ENCODE measurements around the gene FITM1.

- TF ChIP-seq CTCF (IDR thresholded peaks at IDR 0.05; ENCODE audit: extremely low read depth in 1 of 2, insufficient read depth in 1 of 2, low read depth in 1 of 2, low read length in 2 of 2), result no peak
- TF ChIP-seq EZH2 (IDR thresholded peaks at IDR 0.05; ENCODE audit: borderline replicate concordance, low read depth, low read length, severe bottlenecking), result peak; percentile 37
- no peak for TF ChIP-seq MYC (IDR thresholded peaks at IDR 0.05; ENCODE audit: low read depth, low read length)
- TF ChIP-seq POLR2A (IDR thresholded peaks at IDR 0.05; ENCODE audit: low read depth, low read length), result no peak
- no peak for TF ChIP-seq POLR2AphosphoS5 (IDR thresholded peaks at IDR 0.05; ENCODE audit: insufficient read depth, low read depth, low read length)
- TF ChIP-seq, protein P1, sequence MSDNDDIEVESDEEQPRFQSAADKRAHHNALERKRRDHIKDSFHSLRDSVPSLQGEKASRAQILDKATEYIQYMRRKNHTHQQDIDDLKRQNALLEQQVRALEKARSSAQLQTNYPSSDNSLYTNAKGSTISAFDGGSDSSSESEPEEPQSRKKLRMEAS (IDR thresholded peaks at IDR 0.05; ENCODE audit: insufficient read depth, insufficient read length), result no peak
These were observed 48.7 kb upstream of the FITM1 start for GRCh38 chr14:24081739-24082211.
